HG02943 (cell line): Measurements from ENCODE around the gene AMER3.

ENCODE experiments used
- ATAC-seq: cut with Tn5 transposase; IDR thresholded peaks from one replicate; pipeline ENCODE4 v1.9.1; 2021; ENCODE audit warnings: mild to moderate bottlenecking, low read depth, moderate library complexity; ENCODE audit not compliant: unreplicated experiment

The AMER3 gene

GRCh38 chr2:130769343-130769907, 14.1 kb downstream of the AMER3 start:
- no peak for ATAC-seq

GRCh38 chr2:130776550-130776949, 21.2 kb downstream of the AMER3 start:
- no peak for ATAC-seq

GRCh38 chr2:130778781-130779180, 23.4 kb downstream of the AMER3 start:
- ATAC-seq, result no peak

- ATAC-seq, result no peak
Measured at GRCh38 chr2:130785466-130786055, 30.2 kb downstream of the AMER3 start.

DNA sequence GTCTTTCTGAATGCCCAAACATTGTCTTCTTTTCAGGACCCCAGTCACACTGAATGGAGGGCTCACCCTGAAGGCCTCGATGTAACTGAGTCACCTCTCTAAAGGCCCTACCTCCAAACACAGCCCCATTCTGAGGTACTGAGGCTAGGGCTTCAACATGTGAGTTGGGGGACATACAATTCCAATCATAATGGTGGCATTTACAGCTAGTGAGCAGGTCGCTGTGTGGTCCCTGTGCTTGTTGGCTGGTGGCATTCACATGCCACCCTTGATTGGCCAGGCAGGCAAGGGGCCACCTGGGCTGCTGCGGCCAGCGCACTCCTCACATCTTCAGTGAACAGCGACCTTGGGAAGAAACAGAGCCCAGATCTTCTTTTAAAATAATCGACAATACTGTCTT, 30.7 kb downstream of the AMER3 start:
- ATAC-seq, result no peak

DNA sequence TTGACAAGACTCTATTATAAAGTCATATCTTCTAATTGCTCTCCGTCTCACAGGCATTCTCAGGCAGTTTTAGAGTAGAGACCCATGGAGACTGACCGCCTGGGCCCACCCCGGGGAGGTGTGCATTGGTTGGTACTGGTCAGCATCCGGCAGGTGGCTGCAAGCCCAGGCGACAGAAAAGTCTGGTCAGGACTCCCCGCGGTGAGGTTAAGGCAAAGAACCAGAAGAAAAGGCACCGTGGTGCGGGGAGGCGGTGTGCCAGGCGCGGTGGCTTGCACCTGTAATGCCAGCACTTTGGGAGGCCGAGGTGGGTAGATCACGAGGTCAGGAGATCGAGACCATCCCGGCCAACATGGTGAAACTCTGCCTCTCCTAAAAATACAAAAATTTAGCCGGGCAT, 32.5 kb downstream of the AMER3 start:
- ATAC-seq, result no peak

DNA sequence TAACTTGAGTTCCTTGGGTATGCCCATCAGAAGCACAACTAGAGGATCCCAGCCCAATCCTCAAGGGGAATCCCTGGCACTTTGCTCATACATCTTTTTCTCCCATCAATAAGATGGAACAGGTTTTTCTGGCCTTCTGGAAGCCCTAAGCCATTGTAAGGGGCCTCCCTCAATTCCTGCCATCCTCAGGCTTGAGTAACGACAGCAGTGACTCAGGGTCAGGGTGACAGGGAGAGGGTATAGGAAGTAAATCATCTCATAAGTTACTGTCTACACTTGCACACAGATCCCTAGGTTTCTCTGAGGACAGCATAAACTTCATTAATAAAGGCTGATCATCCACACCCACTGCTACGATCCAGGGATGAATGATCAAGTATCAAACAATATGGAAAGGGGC, 35.0 kb downstream of the AMER3 start:
- ATAC-seq, result no peak

DNA sequence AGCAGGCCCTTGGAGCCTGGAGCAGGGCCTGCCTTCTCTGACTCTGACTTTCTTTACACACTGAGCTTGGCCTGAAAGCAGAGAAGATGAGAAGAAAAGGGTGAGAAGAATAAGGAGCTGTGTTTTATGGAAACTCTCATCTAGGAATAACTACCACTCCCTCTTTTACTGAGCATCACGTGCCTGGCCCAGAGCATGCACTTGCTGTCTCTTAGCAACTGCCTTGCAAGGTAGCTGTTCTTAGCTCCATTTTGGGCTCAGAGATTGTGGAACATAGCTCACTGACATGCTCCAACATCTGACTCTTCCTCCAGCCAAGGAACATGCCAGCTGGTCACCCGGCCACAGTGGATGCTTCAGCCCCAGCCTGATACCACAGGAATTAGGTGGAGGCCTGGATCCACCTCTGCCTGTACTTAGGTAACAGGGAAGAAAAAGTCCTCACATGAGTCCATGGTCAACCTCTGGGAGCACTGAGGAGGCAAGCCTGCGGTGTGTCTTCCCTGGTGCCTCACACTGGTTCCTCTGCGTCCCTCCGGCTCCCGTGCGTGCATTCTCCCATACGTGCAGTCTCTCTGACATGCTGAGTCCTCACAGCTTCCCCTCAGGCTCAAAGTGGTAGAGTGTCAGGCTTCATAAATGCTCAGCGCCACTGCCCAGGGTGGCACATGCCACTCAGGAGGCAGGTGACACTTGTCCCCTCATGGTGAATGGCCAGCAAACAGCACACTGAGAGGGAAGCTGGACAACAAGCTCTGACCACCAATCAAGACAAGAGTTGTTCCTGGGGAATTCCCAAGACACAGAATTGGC, 35.7 kb downstream of the AMER3 start:
- ATAC-seq, result no peak

- no peak for ATAC-seq
Measured at GRCh38 chr2:130791617-130791939, 36.2 kb downstream of the AMER3 start.

DNA sequence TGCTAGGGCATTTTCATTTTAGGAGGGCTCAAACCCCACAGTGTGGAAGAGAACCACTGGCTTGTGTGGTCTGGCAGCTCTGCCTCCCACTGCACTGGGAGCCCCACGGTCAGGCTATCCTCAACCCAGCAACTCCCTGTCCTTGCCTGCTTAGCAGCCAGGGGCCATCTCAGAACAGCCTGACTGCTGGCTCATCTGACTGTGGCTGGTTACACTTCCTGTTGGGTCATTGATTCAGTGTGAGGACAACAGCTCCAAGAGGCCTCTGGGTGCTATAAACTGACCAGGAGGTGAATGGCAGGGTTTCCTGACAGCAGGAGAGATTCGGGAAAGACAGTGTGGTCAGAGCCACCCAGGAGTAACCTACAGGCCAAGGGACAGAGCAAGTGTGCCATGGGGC, 40.1 kb downstream of the AMER3 start:
- no peak for ATAC-seq

DNA sequence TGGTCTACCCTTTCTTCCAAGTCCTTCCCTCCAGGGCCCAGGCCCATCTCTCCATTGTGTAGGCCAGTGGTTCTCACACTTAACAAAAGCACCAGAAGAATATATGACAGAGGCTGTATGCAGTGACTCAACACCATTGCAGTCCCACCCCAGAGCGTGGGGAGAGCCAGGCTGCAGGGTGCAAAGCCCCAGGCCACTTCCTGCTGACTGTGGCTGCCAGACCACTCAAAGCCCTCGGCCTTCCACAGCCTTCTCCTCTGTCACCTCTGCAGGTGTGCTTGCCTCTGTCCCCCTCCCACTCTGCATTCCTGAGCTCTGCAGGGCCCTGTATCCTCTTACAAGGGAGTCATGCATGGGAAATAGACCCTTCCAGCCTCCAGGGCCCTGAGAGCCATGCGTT, 41.0 kb downstream of the AMER3 start:
- ATAC-seq, result no peak

GRCh38 chr2:130797493-130798435, 42.4 kb downstream of the AMER3 start:
- ATAC-seq, result peak; percentile 96

GRCh38 chr2:130798472-130799218, 43.3 kb downstream of the AMER3 start:
- ATAC-seq, result no peak

DNA sequence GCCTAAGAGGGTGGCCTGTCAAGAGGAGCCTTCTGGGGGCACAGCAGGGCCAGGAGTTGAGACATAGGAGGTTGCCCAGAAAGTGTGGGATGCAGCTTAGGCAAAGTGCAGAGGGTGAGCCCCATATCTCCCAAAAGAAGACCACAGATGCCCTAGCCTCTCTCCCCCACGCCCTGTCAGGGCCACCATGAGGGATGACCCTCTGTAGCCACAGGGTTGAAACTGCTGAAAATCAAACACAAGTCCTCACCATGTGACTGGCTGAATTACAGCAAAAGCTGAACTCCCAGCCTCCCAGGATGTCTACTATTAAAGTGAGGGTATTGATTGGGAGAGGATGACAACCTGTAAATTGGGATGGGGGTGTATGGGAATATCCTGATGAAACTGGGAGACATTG, 44.0 kb downstream of the AMER3 start:
- ATAC-seq, result no peak

GRCh38 chr2:130805613-130806012, 50.3 kb downstream of the AMER3 start:
- ATAC-seq, result no peak

DNA sequence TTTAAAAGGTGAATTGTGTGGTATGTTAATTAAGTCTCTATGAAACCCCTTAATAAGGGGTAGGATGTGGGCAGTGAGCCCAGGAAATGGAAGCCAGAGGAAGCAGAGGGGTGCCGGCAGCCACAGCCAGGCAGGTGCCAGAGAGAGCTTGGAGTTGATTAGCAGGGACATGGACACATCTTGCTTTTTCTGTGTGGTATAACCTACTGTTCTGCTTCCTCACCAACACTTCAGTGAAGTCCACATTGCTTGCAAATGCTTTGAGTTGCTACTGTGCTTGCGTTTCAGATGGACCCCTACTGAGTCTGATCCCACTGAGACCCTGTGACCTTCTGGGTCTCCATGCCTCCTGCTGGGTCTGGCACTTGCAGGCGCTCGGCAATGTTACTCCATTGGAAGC, 51.0 kb downstream of the AMER3 start:
- no peak for ATAC-seq

DNA sequence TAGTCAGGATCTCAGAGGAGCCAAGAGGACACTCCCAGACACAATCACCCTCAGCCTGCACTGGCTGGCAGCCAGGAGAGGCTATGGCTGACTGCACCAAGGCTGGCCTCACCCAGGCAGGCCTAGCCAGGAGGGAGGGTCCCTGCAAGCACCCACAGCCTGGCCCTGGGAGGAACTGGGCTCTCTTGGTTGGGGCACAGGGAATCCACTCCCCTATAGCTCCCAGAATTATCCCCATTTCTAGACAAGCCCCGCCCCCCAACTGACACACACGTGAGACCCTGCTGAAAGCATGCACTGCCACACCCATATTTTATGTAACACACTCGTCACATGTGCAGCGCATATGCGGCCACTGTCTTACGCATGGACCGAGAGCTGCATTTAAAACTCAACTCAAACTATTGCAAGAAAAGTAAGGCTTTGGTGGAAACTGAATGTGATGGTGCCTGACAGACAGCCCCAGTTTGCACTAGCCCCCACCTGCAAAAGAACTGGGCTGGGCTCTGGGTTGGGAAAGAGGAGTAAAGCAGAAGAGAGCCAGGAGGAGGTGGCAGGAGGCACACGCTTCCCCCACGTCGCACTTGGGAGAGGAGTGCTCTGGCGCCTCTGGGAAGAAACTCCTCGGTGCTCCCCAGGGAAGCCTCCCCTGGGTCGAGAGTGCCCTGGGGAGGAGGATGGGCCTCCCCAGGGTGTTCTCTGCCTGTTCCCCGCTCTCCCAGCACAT, 52.5 kb downstream of the AMER3 start:
- no peak for ATAC-seq

- no peak for ATAC-seq
Measured at GRCh38 chr2:130808482-130809268, 53.3 kb downstream of the AMER3 start.

DNA sequence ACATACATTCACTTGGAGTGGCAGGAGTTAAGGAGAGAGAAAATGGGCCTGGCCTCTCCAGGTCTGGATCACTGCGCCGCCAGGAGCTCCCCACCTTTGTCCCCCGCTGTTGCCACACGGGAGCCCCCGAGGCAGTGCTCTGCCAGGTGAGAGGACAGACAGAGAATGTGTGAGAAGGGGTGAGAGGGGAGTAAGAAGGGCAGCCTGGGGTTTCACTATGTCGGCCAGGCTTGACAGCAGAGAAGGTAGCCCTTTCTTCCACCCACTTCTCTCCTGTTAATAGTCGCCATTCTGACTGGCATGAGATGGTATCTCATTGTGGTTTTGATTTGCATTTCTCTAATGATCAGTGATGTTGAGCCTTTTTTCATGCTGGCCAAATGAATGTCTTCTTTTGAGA, 55.1 kb downstream of the AMER3 start:
- ATAC-seq, result no peak
